Effector CD4-positive, alpha-beta T cell (primary cell): Measurements from ENCODE around the gene DNASE2.

ENCODE experiments used
- DNase-seq: peaks from one replicate; pipeline ENCODE4 v3.0.0-alpha.2; 2020

Gene DNASE2

GRCh38 chr19:12886651-12886968 lies 5.4 kb upstream of the DNASE2 start:
- no peak for DNase-seq

- DNase-seq, result no peak
Measured at GRCh38 chr19:12885749-12886650, 4.8 kb upstream of the DNASE2 start.

- peak; percentile 70 for DNase-seq
Measured at GRCh38 chr19:12884926-12885748, 3.9 kb upstream of the DNASE2 start.

GRCh38 chr19:12884627-12884925 lies 3.3 kb upstream of the DNASE2 start:
- DNase-seq, result no peak

- DNase-seq, result no peak
Measured at GRCh38 chr19:12884202-12884601, 3.0 kb upstream of the DNASE2 start.

GRCh38 chr19:12882589-12882988 lies 1.3 kb upstream of the DNASE2 start:
- no peak for DNase-seq

GRCh38 chr19:12880551-12881171 lies 588 bp downstream of the DNASE2 start:
- no peak for DNase-seq

- no peak for DNase-seq
Measured at GRCh38 chr19:12875086-12875485, 6.2 kb downstream of the DNASE2 start.

GRCh38 chr19:12873891-12874745 lies 7.1 kb downstream of the DNASE2 start:
- no peak for DNase-seq

- DNase-seq, result peak; percentile 28
Measured at GRCh38 chr19:12872941-12873890, 8.0 kb downstream of the DNASE2 start.

- no peak for DNase-seq
Measured at GRCh38 chr19:12872255-12872654, 9.0 kb downstream of the DNASE2 start.

- no peak for DNase-seq
Measured at GRCh38 chr19:12871681-12872080, 9.6 kb downstream of the DNASE2 start.

- DNase-seq, result no peak
Measured at GRCh38 chr19:12868540-12869112, 12.6 kb downstream of the DNASE2 start.

- DNase-seq, result peak; percentile 25
Measured at GRCh38 chr19:12867120-12868099, 13.8 kb downstream of the DNASE2 start.

GRCh38 chr19:12866416-12867119 lies 14.7 kb downstream of the DNASE2 start:
- DNase-seq, result no peak

GRCh38 chr19:12865746-12866415 lies 15.4 kb downstream of the DNASE2 start:
- DNase-seq, result no peak

GRCh38 chr19:12864721-12865715 lies 16.2 kb downstream of the DNASE2 start:
- DNase-seq, result no peak
